Activated CD8-positive, alpha-beta memory T cell treated with anti-CD3 and anti-CD28 coated beads for 4 hours (primary cell): ENCODE results near the gene DTX2.
"Not testable (repeated sequence)": the region's sequence is repeated elsewhere in the genome, so short reads cannot be mapped to it uniquely, and the experiment has no call there.

Source experiments
- DNase-seq, 2 donors: peaks; one replicate each; pipeline ENCODE4 v3.0.0-alpha.2; 2020; ENCODE audit warnings: low read depth in 2 of 2

Gene DTX2

GRCh38 chr7:76443846-76444245, 17.7 kb upstream of the DTX2 start:
- not testable (repeated sequence) for DNase-seq

- DNase-seq: not testable (repeated sequence)
Observed at GRCh38 chr7:76445577-76446008, 15.9 kb upstream of the DTX2 start.

- DNase-seq: not testable (repeated sequence)
Observed at GRCh38 chr7:76457017-76457416, 4.5 kb upstream of the DTX2 start.

- DNase-seq: not testable (repeated sequence)
Observed at GRCh38 chr7:76458504-76458903, 3.0 kb upstream of the DTX2 start.

- DNase-seq: not testable (repeated sequence)
Observed at GRCh38 chr7:76460767-76461166, 742 bp upstream of the DTX2 start.

- DNase-seq: not testable (repeated sequence)
Observed at GRCh38 chr7:76462271-76462882, 868 bp downstream of the DTX2 start.

GRCh38 chr7:76464959-76465358, 3.5 kb downstream of the DTX2 start:
- DNase-seq: not testable (repeated sequence)

- DNase-seq: not testable (repeated sequence)
Observed at GRCh38 chr7:76465950-76466349, 4.4 kb downstream of the DTX2 start.

- DNase-seq: not testable (repeated sequence)
Observed at GRCh38 chr7:76467743-76468404, 6.4 kb downstream of the DTX2 start.

- not testable (repeated sequence) for DNase-seq
Observed at GRCh38 chr7:76471556-76472221, 10.2 kb downstream of the DTX2 start.

- not testable (repeated sequence) for DNase-seq
Observed at GRCh38 chr7:76473097-76473496, 11.6 kb downstream of the DTX2 start.

- not testable (repeated sequence) for DNase-seq
Observed at GRCh38 chr7:76476280-76476679, 14.8 kb downstream of the DTX2 start.

GRCh38 chr7:76476742-76477474, 15.4 kb downstream of the DTX2 start:
- DNase-seq: not testable (repeated sequence)

GRCh38 chr7:76479628-76480027, 18.1 kb downstream of the DTX2 start:
- not testable (repeated sequence) for DNase-seq

GRCh38 chr7:76480403-76481253, 19.1 kb downstream of the DTX2 start:
- DNase-seq: not testable (repeated sequence)

- DNase-seq: not testable (repeated sequence)
Observed at GRCh38 chr7:76482660-76483059, 21.2 kb downstream of the DTX2 start.

GRCh38 chr7:76483081-76483480, 21.6 kb downstream of the DTX2 start:
- DNase-seq: not testable (repeated sequence)

- DNase-seq: not testable (repeated sequence)
Observed at GRCh38 chr7:76484456-76484855, 22.9 kb downstream of the DTX2 start.

GRCh38 chr7:76485822-76486610, 24.5 kb downstream of the DTX2 start:
- not testable (repeated sequence) for DNase-seq

- peak in 1 of 2 donors; percentile 12 for DNase-seq
Observed at GRCh38 chr7:76486618-76487017, 25.1 kb downstream of the DTX2 start.
